Uterus (tissue), 4 donors: ENCODE measurements around the gene MICAL2. TPM values are rescaled to one million over a fixed set of nuclear protein-coding genes. Genes with fewer than 3 reads are reported as not detected.

Experiments
- DNase-seq, 2 donors: peaks; one replicate each; pipeline ENCODE4 v3.0.0-alpha.2; 2019 to 2020
- H3K27ac ChIP-seq, 2 donors: fragments of 200-600 bp; sonication (generic); 1 replicate in 1 of 2; 2 replicates in 1 of 2; pipeline ENCODE4 v1.5.1; 2016 to 2018
- H3K27me3 ChIP-seq, 2 donors: fragments of 200-600 bp; sonication (generic); one replicate each; pipeline ENCODE4 v1.5.1; 2018 to 2019; ENCODE audit warnings: control low read depth in 1 of 2
- H3K36me3 ChIP-seq, 2 donors: fragments of 200-600 bp; sonication (generic); one replicate each; pipeline ENCODE4 v1.5.1; 2019; ENCODE audit warnings: control low read depth in 1 of 2
- H3K4me1 ChIP-seq, 2 donors: fragments of 200-600 bp; sonication (generic); one replicate each; pipeline ENCODE4 v1.5.1; 2018 to 2019; ENCODE audit warnings: control low read depth in 1 of 2
- H3K4me3 ChIP-seq, 2 donors: fragments of 200-600 bp; sonication (generic); 1 replicate in 1 of 2; 2 replicates in 1 of 2; pipeline ENCODE4 v1.5.1; 2018 to 2019; ENCODE audit warnings: mild to moderate bottlenecking in 1 of 2
- H3K9me3 ChIP-seq, 2 donors: fragments of 200-600 bp; sonication (generic); one replicate each; pipeline ENCODE4 v1.5.1; 2019; ENCODE audit warnings: control low read depth in 1 of 2
- CTCF ChIP-seq, 4 experiments: fragments of 200-600 bp in 2 of 4; fragments of 450-650 bp in 2 of 4; sonication (generic) in 2 of 4; IDR thresholded peaks; one replicate each; pipeline ENCODE4 v1.5.1; 2016 to 2019; ENCODE audit warnings: antibody characterized with exemption in 4 of 4, mild to moderate bottlenecking in 2 of 4, moderate library complexity in 1 of 4
- POLR2A ChIP-seq, 2 donors: fragments of 450-650 bp; IDR thresholded peaks; one replicate each; pipeline ENCODE4 v1.6.1; 2016; ENCODE audit warnings: antibody characterized with exemption in 2 of 2, mild to moderate bottlenecking in 1 of 2, moderate library complexity in 1 of 2
- intact Hi-C: fragments of 100-400 bp; cut with DNase I; formaldehyde crosslinking; loops from one replicate; pipeline ENCODE4 v1.15.1; 2023; ENCODE audit warnings: low total_unique reads
- total RNA-seq, 4 donors: library from RNA; depleted of rRNA in 3 of 4; stranded (reverse); fragments of >200 nt in 3 of 4; gene quantifications; one replicate each; pipeline versions ENCODE4 v1.1.0 to v1.2.4, GENCODE V29; 2014 to 2023
- donor health status: DM: yes; HTN: yes; CAD: no.

Gene MICAL2
- total RNA-seq, 4 donors from 2014 or later: 29.6 to 139 (median 53.1) TPM

DNA sequence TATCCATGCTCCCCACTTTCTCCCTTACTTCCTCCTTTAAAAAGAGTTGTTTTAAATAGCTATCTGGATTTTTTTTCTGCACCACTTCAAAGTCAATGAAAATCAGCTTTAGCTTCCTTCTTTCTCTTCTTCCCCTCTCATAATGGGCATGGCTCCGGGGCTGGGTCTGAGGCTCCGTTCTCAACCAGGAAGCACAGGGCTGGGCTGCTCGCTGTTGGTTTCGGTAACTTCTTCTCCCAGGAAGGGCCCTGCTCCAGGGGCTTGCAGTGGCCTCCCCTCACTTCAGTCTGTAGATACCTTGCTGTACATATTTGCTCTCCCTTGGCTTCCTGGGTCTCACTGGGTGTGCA lies 23.8 kb downstream of the MICAL2 start:
- Histone ChIP-seq H3K4me1 (peaks cover 8 to 10% of the 10 kb centered on the region in 2 donors), H3K27me3 (no peaks in the 10 kb centered on the region), H3K36me3 (no peaks in the 10 kb centered on the region), H3K27ac (peak overlapping the region; percentile 89 to 95), H3K4me3 (no peak overlapping the region), H3K9me3 (no peaks in the 10 kb centered on the region)
- TF ChIP-seq POLR2A (IDR thresholded peaks at IDR 0.05) (no peak), CTCF (IDR thresholded peaks at IDR 0.05) (no peak)
- DNase-seq: no peak
- intact Hi-C loops: no loop called here

GRCh38 chr11:12135185-12135584 lies 24.8 kb downstream of the MICAL2 start:
- DNase-seq: no peak
- Histone ChIP-seq H3K27me3 (no peaks in the 10 kb centered on the region), H3K9me3 (no peaks in the 10 kb centered on the region), H3K4me1 (peaks cover 8 to 15% of the 10 kb centered on the region in 2 donors), H3K4me3 (no peak overlapping the region), H3K36me3 (no peaks in the 10 kb centered on the region), H3K27ac (peak overlapping the region; percentile 89 to 95)
- intact Hi-C loops: no loop called here
- TF ChIP-seq CTCF (IDR thresholded peaks at IDR 0.05) (no peak), POLR2A (IDR thresholded peaks at IDR 0.05) (no peak)

DNA sequence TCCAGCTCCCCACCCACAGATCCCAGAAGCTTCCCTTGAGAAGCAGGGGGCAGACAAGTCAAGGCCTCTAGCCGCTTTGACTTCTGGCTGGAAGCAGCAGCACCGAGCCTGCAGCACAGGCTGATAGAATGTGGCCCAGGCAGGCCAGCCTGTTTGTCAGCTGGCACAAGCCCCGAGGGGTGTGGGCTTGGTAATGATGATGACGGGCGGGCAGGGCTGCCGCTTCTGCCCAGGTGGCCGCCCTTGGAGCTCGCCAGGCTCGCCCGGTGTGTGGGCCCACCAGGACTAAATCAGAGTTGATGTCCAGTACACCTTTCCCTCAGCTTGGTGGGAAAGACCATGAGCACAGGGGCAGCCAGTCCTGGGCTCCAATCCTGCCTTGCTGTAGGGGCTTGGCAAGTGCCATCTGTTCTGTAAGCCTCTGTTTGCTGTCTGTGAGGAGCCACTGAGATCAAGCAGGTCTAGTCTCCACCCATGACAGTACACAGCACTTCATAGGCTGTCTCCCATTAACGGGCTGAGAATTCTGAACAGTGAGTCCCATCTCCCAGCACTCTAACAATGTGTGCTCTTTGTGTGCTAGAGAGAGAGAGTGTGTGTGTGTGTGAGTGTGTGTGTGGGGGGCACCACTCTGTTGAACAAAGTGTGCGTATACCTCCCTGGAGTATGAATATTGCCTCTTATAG lies 26.8 kb downstream of the MICAL2 start:
- Histone ChIP-seq H3K27ac (peak overlapping the region; percentile 89 to 95), H3K9me3 (no peaks in the 10 kb centered on the region), H3K4me3 (no peak overlapping the region), H3K27me3 (no peaks in the 10 kb centered on the region), H3K36me3 (no peaks in the 10 kb centered on the region), H3K4me1 (peaks cover 13 to 30% of the 10 kb centered on the region in 2 donors)
- TF ChIP-seq POLR2A (IDR thresholded peaks at IDR 0.05) (no peak), CTCF (IDR thresholded peaks at IDR 0.05) (no peak)
- intact Hi-C loops: no loop called here
- DNase-seq: no peak

DNA sequence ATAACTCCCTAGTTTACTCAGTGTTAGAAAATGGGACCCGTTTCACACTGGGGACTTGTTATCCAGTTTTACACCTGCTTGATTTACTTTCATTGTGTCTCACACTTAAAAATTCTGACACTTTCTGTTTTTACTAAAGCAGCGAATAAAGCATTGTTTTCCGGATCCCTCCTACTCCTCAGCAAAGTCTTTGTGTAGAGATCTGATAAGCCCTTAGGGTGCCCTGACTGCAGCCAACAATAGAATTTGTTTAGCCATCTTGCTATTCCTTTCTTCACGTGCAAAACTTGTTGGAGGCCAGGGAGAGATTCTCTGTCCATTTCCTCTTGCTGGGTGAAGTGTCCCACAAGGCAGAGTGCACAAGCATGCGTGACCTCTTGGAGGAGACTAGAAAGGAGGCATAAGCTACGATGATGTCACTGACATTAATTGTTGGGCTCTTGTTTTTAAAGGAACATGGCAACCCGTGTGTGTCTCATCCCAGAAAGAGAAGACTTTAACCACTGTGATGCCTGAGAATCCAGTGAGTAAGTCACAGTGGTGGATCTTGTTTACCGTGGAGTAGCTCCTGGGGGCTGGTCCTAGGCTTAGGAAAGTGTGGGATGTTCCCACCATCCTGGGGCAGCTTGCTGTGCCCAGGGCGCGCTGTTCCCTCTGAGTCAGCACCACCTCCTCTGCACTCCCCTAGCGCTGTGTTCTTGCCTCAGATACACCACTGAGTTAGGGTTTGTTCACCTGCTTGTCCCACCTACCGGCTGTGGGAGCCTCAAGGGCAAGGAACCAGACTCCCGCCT lies 27.7 kb downstream of the MICAL2 start:
- DNase-seq: peak; percentile 62 to 85

More for the DNA sequence above, 27.7 kb downstream of the MICAL2 start:
- TF ChIP-seq CTCF (IDR thresholded peaks at IDR 0.05) (no peak), POLR2A (IDR thresholded peaks at IDR 0.05) (peak in 1 of 2 donors; percentile 9)
- Histone ChIP-seq H3K36me3 (no peaks in the 10 kb centered on the region), H3K27ac (peak overlapping the region; percentile 89 to 95), H3K4me3 (no peak overlapping the region), H3K4me1 (peaks cover 19 to 40% of the 10 kb centered on the region in 2 donors), H3K9me3 (no peaks in the 10 kb centered on the region), H3K27me3 (no peaks in the 10 kb centered on the region)
- intact Hi-C loops: no loop called here
